HEK293 (cell line): ENCODE data around the gene TBX4.

Experiments used
- CTCF ChIA-PET: fragments of 350-600 bp; formaldehyde crosslinking; extraction: SDS; loops from one replicate; lab custom pipeline; 2021; ENCODE audit warnings: antibody characterized with exemption; lab: Yijun Ruan, JAX
- POLR2A ChIA-PET: fragments of 300-600 bp; formaldehyde crosslinking; extraction: SDS; loops from one replicate; lab custom pipeline; 2020; ENCODE audit warnings: antibody characterized with exemption, inconsistent platforms; lab: Yijun Ruan, JAX
- H3K27ac ChIP-seq: fragments of 200-500 bp; sonication (Bioruptor generic); 2 replicates; pipeline ENCODE4 v1.5.1; 2014; ENCODE audit warnings: low read depth, low read length, control low read depth, inconsistent platforms; ENCODE audit errors: extremely low read depth
- H3K36me3 ChIP-seq, 2 experiments: fragments of 200-500 bp in 1 of 2; sonication (Bioruptor generic) in 1 of 2; 1 replicate in 1 of 2; 2 replicates in 1 of 2; pipeline ENCODE4 v1.5.1; 2014 to 2017; ENCODE audit warnings: inconsistent platforms in 2 of 2, low read length in 2 of 2; ENCODE audit not compliant: control insufficient read depth in 2 of 2, insufficient read depth in 1 of 2
- H3K4me1 ChIP-seq: fragments of 200-500 bp; sonication (Bioruptor generic); 2 replicates; pipeline ENCODE4 v1.5.1; 2014; ENCODE audit warnings: mild to moderate bottlenecking, low read length, inconsistent platforms; ENCODE audit not compliant: control insufficient read depth, insufficient read depth
- H3K4me3 ChIP-seq: 2 replicates; pipeline ENCODE4 v1.5.1; 2011; ENCODE audit warnings: low read depth, mild to moderate bottlenecking, control low read depth, low read length, moderate library complexity
- H3K9me3 ChIP-seq: fragments of 200-500 bp; sonication (Bioruptor generic); 2 replicates; pipeline ENCODE4 v1.5.1; 2014; ENCODE audit warnings: low read depth, low read length, inconsistent platforms; ENCODE audit not compliant: control insufficient read depth, insufficient read depth
- BCL11A ChIP-seq: fragments of 450-650 bp; formaldehyde crosslinking; IDR thresholded peaks from 2 replicates; pipeline ENCODE4 v1.5.1; 2016; ENCODE audit warnings: low read depth, missing biosample characterization, missing genetic modification characterization
- EGR2 ChIP-seq: fragments of 450-650 bp; formaldehyde crosslinking; IDR thresholded peaks from 2 replicates; pipeline ENCODE4 v1.5.1; 2016; ENCODE audit warnings: low read depth, missing biosample characterization, missing genetic modification characterization
- MEIS1 ChIP-seq: sonication (generic); formaldehyde crosslinking; IDR thresholded peaks from 2 replicates; pipeline ENCODE4 v1.8.1; 2022; ENCODE audit warnings: missing genetic modification reagents, mild to moderate bottlenecking, borderline replicate concordance
- SALL2 ChIP-seq: fragments of 450-650 bp; formaldehyde crosslinking; IDR thresholded peaks from 2 replicates; pipeline ENCODE4 v1.5.0; 2017; ENCODE audit warnings: missing biosample characterization, mild to moderate bottlenecking, missing genetic modification characterization, borderline replicate concordance
- SCRT2 ChIP-seq: fragments of 450-650 bp; formaldehyde crosslinking; IDR thresholded peaks from 2 replicates; pipeline ENCODE4 v1.5.1; 2016; ENCODE audit warnings: missing biosample characterization, missing genetic modification characterization
- WT1 ChIP-seq: fragments of 450-650 bp; formaldehyde crosslinking; IDR thresholded peaks from 2 replicates; pipeline ENCODE4 v1.5.1; 2016; ENCODE audit warnings: missing biosample characterization, missing genetic modification characterization
- ZIC2 ChIP-seq: fragments of 450-650 bp; formaldehyde crosslinking; IDR thresholded peaks from 2 replicates; pipeline ENCODE4 v1.5.1; 2016; ENCODE audit warnings: missing biosample characterization, missing genetic modification characterization
- ZNF132 ChIP-seq: fragments of 450-650 bp; formaldehyde crosslinking; IDR thresholded peaks from 2 replicates; pipeline ENCODE4 v1.5.1; 2017; ENCODE audit warnings: missing biosample characterization, missing genetic modification characterization, borderline replicate concordance
- ZNF138 ChIP-seq: fragments of 450-650 bp; formaldehyde crosslinking; IDR thresholded peaks from 2 replicates; pipeline ENCODE4 v1.5.1; 2016; ENCODE audit warnings: missing biosample characterization, missing genetic modification characterization, borderline replicate concordance
- ZNF19 ChIP-seq: fragments of 450-650 bp; formaldehyde crosslinking; IDR thresholded peaks from 2 replicates; pipeline ENCODE4; 2016; ENCODE audit warnings: missing biosample characterization, missing genetic modification characterization, low read depth
- ZNF211 ChIP-seq: fragments of 450-650 bp; formaldehyde crosslinking; IDR thresholded peaks from 2 replicates; pipeline ENCODE4 v1.5.1; 2016; ENCODE audit warnings: low read depth, missing biosample characterization, missing genetic modification characterization
- ZNF37A ChIP-seq: fragments of 450-650 bp; IDR thresholded peaks from 2 replicates; pipeline ENCODE4 v1.5.1; 2018; ENCODE audit warnings: missing biosample characterization, missing genetic modification characterization
- ZNF404 ChIP-seq: fragments of 450-650 bp; formaldehyde crosslinking; IDR thresholded peaks from 2 replicates; pipeline ENCODE4 v1.5.1; 2017; ENCODE audit warnings: missing biosample characterization, missing genetic modification characterization
- ZNF785 ChIP-seq: fragments of 450-650 bp; formaldehyde crosslinking; IDR thresholded peaks from 2 replicates; pipeline ENCODE4 v1.5.1; 2016; ENCODE audit warnings: missing biosample characterization, missing genetic modification characterization
- TF ChIP-seq, protein P1 (sequence below): fragments of 450-650 bp; formaldehyde crosslinking; optimal IDR thresholded peaks from 2 replicates; pipeline ENCODE3; 2016; ENCODE audit warnings: missing biosample characterization, mild to moderate bottlenecking, missing genetic modification characterization
- TF ChIP-seq, protein P2 (sequence below): fragments of 450-650 bp; formaldehyde crosslinking; IDR thresholded peaks from 2 replicates; pipeline ENCODE4 v1.5.1; 2017; ENCODE audit warnings: missing biosample characterization, mild to moderate bottlenecking, missing genetic modification characterization, moderate library complexity
- TF ChIP-seq, protein P3 (sequence below): fragments of 450-650 bp; formaldehyde crosslinking; IDR thresholded peaks from 2 replicates; pipeline ENCODE4 v1.5.1; 2017; ENCODE audit warnings: missing biosample characterization, missing genetic modification characterization
- TF ChIP-seq, protein P4 (sequence below): fragments of 450-650 bp; formaldehyde crosslinking; conservative IDR thresholded peaks from 2 replicates; pipeline ENCODE4 v1.5.1; 2016; ENCODE audit warnings: low read depth, missing biosample characterization, missing genetic modification characterization

Gene TBX4

DNA sequence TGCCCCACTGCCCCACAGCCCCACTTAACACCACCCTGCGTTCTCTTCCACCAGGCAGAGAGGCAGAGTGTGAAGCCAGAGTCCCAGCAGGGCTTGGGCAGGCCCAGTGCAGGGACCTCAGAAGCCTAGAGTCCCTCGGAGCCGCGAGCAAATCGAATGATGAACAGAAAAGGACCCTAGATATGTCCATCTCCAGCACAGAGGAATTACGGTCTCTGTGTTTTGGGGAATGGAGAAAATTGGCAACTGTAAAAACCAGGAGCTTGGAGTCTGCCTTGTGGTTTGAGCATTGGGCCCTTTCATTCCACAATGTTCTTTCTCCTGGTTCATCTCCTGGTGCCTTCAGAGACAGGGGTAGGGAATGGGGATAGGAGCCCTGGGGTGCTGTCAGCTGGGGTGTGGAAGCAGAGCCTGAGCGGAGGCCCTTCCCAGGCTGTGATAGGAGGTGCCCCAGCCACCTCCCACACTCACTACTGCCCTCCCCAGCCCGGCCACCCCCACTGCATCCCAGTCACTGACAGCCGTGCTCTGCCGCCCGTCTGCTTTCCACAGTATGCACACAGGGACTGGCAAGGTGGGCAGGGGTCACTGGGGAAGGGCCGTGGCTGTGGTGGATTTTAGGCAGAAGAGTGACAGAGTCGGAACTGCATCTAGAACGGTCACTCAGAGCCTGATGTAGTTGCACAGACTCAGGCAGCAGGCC lies 26.7 kb downstream of the TBX4 start:
- Histone ChIP-seq H3K4me3 (no peak overlapping the region), H3K4me1 (no peaks in the 10 kb centered on the region), H3K36me3 (no peaks in the 10 kb centered on the region), H3K27ac (no peak overlapping the region), H3K9me3 (no peaks in the 10 kb centered on the region)
- ChIA-PET POLR2A (no interaction called here), CTCF (interaction anchor here (0.6 to 1.3 kb wide), 3 partner anchors 16 to 587 kb away, joined by 3 to 5 read pairs (median 4); no protein-coding TSS in a partner anchor)
- TF ChIP-seq EGR2 (peak; percentile 37; the same call in 1 of the 2 replicates), SALL2 (no peak), ZNF37A (tag by site-specific recombination) (no peak), BCL11A (no peak)
- TF ChIP-seq, protein P1, sequence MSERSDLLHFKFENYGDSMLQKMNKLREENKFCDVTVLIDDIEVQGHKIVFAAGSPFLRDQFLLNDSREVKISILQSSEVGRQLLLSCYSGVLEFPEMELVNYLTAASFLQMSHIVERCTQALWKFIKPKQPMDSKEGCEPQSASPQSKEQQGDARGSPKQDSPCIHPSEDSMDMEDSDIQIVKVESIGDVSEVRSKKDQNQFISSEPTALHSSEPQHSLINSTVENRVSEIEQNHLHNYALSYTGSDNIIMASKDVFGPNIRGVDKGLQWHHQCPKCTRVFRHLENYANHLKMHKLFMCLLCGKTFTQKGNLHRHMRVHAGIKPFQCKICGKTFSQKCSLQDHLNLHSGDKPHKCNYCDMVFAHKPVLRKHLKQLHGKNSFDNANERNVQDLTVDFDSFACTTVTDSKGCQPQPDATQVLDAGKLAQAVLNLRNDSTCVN = no peak

DNA sequence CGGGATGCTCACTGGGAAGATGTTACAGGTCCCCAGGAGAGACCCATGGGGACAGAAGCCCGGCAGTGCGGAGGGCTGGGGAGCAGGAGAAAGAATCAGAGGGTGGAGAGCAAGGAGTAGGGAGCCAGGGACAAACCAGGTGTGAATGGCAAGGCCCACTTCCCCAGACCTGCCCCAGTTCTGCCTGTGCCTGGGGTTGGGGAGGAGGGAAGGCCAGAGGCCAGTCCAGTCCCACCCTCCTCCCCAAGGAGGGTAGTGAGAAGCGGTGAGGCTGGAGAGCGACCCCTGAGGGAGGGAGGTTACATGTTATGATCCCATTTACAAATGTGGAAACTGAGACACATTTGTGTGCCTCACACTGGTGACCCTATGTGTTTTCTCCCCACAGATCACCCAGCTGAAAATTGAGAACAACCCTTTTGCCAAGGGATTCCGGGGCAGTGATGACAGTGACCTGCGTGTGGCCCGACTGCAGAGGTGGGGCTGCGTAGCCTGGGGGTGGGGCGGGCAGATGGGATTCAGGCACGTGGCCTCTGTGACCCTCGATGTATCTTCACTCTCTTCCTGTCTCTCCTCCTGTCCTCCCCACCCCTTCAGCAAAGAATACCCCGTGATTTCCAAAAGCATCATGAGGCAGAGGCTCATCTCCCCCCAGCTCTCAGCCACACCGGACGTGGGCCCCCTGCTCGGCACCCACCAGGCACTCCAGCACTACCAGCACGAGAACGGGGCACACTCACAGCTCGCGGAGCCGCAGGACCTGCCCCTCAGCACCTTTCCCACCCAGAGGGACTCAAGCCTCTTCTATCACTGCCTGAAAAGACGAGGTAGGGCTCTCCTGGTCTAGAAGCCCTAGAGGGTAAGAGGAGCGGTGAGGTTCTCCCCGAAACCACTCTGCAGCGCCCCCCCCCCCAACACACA lies 27.5 kb downstream of the TBX4 start:
- ChIA-PET CTCF (interaction anchor here (0.7 to 1.0 kb wide), 3 partner anchors 14 to 104 kb away, joined by 3 read pairs; no protein-coding TSS in a partner anchor), POLR2A (no interaction called here)
- Histone ChIP-seq H3K27ac (no peak overlapping the region), H3K4me3 (no peak overlapping the region), H3K9me3 (no peaks in the 10 kb centered on the region), H3K4me1 (no peaks in the 10 kb centered on the region), H3K36me3 (no peaks in the 10 kb centered on the region)
- TF ChIP-seq ZNF785 (tag by site-specific recombination) = no peak
- TF ChIP-seq ZNF404 = no peak
- TF ChIP-seq ZNF138 (tag by site-specific recombination) = no peak
- TF ChIP-seq, protein P2, sequence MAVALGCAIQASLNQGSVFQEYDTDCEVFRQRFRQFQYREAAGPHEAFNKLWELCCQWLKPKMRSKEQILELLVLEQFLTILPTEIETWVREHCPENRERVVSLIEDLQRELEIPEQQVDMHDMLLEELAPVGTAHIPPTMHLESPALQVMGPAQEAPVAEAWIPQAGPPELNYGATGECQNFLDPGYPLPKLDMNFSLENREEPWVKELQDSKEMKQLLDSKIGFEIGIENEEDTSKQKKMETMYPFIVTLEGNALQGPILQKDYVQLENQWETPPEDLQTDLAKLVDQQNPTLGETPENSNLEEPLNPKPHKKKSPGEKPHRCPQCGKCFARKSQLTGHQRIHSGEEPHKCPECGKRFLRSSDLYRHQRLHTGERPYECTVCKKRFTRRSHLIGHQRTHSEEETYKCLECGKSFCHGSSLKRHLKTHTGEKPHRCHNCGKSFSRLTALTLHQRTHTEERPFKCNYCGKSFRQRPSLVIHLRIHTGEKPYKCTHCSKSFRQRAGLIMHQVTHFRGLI = no peak
- TF ChIP-seq ZIC2 = no peak
- TF ChIP-seq ZNF19 (tag by site-specific recombination) = no peak
- TF ChIP-seq, protein P3, sequence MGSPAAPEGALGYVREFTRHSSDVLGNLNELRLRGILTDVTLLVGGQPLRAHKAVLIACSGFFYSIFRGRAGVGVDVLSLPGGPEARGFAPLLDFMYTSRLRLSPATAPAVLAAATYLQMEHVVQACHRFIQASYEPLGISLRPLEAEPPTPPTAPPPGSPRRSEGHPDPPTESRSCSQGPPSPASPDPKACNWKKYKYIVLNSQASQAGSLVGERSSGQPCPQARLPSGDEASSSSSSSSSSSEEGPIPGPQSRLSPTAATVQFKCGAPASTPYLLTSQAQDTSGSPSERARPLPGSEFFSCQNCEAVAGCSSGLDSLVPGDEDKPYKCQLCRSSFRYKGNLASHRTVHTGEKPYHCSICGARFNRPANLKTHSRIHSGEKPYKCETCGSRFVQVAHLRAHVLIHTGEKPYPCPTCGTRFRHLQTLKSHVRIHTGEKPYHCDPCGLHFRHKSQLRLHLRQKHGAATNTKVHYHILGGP = no peak
- no peak for TF ChIP-seq SCRT2 (tag by site-specific recombination)
- TF ChIP-seq WT1 = no peak
- TF ChIP-seq ZNF211 (tag by site-specific recombination) = no peak
- TF ChIP-seq, protein P4, sequence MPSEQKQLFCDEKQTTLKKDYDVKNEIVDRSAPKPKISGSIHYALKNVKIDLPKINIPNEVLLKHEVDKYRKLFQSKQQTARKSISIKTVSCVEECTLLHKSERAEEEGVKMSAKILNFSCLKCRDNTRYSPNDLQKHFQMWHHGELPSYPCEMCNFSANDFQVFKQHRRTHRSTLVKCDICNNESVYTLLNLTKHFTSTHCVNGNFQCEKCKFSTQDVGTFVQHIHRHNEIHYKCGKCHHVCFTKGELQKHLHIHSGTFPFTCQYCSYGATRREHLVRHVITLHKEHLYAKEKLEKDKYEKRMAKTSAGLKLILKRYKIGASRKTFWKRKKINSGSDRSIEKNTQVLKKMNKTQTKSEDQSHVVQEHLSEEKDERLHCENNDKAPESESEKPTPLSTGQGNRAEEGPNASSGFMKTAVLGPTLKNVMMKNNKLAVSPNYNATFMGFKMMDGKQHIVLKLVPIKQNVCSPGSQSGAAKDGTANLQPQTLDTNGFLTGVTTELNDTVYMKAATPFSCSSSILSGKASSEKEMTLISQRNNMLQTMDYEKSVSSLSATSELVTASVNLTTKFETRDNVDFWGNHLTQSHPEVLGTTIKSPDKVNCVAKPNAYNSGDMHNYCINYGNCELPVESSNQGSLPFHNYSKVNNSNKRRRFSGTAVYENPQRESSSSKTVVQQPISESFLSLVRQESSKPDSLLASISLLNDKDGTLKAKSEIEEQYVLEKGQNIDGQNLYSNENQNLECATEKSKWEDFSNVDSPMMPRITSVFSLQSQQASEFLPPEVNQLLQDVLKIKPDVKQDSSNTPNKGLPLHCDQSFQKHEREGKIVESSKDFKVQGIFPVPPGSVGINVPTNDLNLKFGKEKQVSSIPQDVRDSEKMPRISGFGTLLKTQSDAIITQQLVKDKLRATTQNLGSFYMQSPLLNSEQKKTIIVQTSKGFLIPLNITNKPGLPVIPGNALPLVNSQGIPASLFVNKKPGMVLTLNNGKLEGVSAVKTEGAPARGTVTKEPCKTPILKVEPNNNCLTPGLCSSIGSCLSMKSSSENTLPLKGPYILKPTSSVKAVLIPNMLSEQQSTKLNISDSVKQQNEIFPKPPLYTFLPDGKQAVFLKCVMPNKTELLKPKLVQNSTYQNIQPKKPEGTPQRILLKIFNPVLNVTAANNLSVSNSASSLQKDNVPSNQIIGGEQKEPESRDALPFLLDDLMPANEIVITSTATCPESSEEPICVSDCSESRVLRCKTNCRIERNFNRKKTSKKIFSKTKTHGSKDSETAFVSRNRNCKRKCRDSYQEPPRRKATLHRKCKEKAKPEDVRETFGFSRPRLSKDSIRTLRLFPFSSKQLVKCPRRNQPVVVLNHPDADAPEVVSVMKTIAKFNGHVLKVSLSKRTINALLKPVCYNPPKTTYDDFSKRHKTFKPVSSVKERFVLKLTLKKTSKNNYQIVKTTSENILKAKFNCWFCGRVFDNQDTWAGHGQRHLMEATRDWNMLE (tag by site-specific recombination) = no peak
- no peak for TF ChIP-seq MEIS1 (CRISPR knock-in tag)
- no peak for TF ChIP-seq ZNF132 (tag by site-specific recombination)
